ENCODE measurements around the gene SLC7A5. TPM values are rescaled to one million over a fixed set of nuclear protein-coding genes. Genes with fewer than 3 reads are reported as not detected.
"Not testable (repeated sequence)": the region's sequence is repeated elsewhere in the genome, so short reads cannot be mapped to it uniquely, and the experiment has no call there.

SLC7A5 gene
- total RNA-seq, 1 donor from 2014 or later: 42.2 TPM

DNA sequence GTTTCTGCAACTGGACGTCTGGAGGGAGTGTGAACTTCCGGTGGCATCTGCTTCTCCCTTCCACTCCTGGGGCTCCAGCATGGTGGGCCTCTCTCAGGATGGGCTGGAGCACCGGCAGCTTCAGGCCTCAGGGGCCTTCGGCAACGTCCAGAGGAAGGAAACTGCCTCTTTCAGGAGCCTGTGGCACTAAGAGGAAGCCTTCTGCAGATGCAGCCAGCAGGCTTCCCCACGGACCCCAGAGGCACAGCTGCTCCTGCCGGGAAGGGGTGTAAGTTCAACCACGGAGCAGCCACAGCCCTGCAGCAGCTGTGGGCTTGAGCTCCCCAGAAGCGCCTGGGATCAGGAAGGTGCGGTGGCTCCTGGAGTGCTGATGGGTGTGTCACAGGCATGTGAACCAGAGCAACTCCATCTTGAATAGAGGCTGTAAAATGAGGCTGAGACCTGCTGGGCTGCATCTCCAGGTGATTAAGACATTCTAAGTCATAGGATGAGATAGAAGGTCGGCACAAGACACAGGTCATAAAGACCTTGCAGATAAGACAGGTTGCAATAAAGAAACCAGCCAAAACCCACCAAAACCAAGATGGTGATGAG, 52.7 kb downstream of the SLC7A5 start:
- Mint-ChIP-seq H3K27me3 (peaks cover 10% of the 10 kb centered on the region), H3K27ac (no peak overlapping the region), H3K9me3 (ENCODE audit: low read depth) (peaks cover 6% of the 10 kb centered on the region), H3K36me3 (ENCODE audit: insufficient read depth) (no peaks in the 10 kb centered on the region), H3K4me3 (ENCODE audit: low read depth) (no peak overlapping the region), H3K4me1 (ENCODE audit: low read depth) (peaks cover 5% of the 10 kb centered on the region)
- TF ChIP-seq, protein P1, sequence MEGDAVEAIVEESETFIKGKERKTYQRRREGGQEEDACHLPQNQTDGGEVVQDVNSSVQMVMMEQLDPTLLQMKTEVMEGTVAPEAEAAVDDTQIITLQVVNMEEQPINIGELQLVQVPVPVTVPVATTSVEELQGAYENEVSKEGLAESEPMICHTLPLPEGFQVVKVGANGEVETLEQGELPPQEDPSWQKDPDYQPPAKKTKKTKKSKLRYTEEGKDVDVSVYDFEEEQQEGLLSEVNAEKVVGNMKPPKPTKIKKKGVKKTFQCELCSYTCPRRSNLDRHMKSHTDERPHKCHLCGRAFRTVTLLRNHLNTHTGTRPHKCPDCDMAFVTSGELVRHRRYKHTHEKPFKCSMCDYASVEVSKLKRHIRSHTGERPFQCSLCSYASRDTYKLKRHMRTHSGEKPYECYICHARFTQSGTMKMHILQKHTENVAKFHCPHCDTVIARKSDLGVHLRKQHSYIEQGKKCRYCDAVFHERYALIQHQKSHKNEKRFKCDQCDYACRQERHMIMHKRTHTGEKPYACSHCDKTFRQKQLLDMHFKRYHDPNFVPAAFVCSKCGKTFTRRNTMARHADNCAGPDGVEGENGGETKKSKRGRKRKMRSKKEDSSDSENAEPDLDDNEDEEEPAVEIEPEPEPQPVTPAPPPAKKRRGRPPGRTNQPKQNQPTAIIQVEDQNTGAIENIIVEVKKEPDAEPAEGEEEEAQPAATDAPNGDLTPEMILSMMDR (IDR thresholded peaks at IDR 0.05; ENCODE audit: unreplicated experiment): no peak
- DNase-seq (ENCODE audit: low spot score, unreplicated experiment): no peak

GRCh38 chr16:87815567-87815966, 53.7 kb downstream of the SLC7A5 start:
- DNase-seq (ENCODE audit: low spot score, unreplicated experiment): no peak
- Mint-ChIP-seq H3K27ac (no peak overlapping the region), H3K27me3 (peaks cover 14% of the 10 kb centered on the region), H3K4me3 (ENCODE audit: low read depth) (no peak overlapping the region), H3K4me1 (ENCODE audit: low read depth) (peaks cover 8% of the 10 kb centered on the region), H3K9me3 (ENCODE audit: low read depth) (peaks cover 6% of the 10 kb centered on the region), H3K36me3 (ENCODE audit: insufficient read depth) (no peaks in the 10 kb centered on the region)
- TF ChIP-seq, protein P1 (IDR thresholded peaks at IDR 0.05; ENCODE audit: unreplicated experiment): no peak

- H3K9me3 Mint-ChIP-seq (ENCODE audit: low read depth): peaks cover 2% of the 10 kb centered on the region
- no peak overlapping the region for H3K27ac Mint-ChIP-seq
- TF ChIP-seq, protein P1 (IDR thresholded peaks at IDR 0.05; ENCODE audit: unreplicated experiment): no peak
- no peaks in the 10 kb centered on the region for H3K36me3 Mint-ChIP-seq (ENCODE audit: insufficient read depth)
- H3K4me1 Mint-ChIP-seq (ENCODE audit: low read depth): peaks cover 10% of the 10 kb centered on the region
- H3K4me3 Mint-ChIP-seq (ENCODE audit: low read depth): no peak overlapping the region
- DNase-seq (ENCODE audit: low spot score, unreplicated experiment): no peak
- H3K27me3 Mint-ChIP-seq: peaks cover 25% of the 10 kb centered on the region
Observed at GRCh38 chr16:87812200-87812656, 57.1 kb downstream of the SLC7A5 start.

DNA sequence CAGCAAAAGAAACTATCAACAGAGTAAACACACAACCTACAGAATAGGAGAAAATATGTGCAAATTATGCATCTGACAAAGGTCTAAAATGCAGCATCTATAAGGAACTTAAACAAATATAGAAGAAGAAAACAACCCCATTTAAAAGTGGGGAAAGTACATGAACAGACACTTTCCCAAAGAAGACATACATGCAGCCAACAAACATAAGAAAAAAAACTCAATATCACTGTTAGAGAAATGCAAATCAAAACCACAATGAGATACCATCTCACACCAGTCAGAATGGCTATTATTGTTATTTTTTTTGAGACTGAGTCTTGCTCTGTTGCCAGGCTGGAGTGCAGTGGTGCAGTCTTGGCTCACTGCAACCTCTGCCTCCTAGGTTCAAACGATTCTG, 57.9 kb downstream of the SLC7A5 start:
- not testable (repeated sequence) for H3K9me3 Mint-ChIP-seq (ENCODE audit: low read depth); H3K4me3 Mint-ChIP-seq (ENCODE audit: low read depth); H3K36me3 Mint-ChIP-seq (ENCODE audit: insufficient read depth); DNase-seq (ENCODE audit: low spot score, unreplicated experiment); H3K27ac Mint-ChIP-seq
- Mint-ChIP-seq H3K27me3 (peaks cover 29% of the 10 kb centered on the region), H3K4me1 (ENCODE audit: low read depth) (peaks cover 14% of the 10 kb centered on the region)

DNA sequence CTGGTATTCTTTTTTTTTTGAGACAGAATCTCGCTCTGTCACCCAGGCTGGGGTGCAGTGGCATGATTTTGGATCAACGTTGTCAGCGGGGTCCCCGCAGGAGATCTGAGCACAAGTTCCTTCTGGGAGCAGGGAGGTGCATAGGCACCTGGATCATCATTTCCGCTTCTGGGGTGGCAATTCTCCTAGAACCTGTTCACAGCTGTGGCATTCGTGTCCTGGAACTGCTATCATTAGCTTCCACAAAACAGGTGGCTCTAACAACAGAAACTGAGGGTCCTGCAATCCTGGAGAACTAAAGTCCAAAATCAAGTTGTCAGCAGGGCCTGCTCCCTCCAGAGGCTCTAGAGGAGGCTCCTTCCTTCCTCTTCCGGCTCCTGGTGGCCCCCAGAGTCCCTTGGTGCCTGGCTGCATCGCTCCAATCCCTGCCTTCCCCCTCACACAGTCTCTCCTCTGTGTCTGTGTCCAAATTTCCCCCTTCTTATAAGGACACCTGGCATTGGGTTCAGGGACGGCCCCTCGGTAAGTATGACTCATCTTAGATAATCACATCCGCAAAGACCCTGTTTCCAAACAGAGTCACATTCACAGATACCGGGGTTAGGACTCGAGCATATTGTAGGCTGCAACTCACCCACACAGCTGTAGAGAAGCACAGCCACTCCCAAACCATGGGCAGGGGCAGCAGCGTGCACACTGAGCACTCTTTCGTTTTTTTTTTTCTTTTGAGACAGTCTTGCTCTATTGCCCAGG, 60.0 kb downstream of the SLC7A5 start:
- Mint-ChIP-seq H3K27me3 (peaks cover 29% of the 10 kb centered on the region), H3K27ac (no peak overlapping the region), H3K36me3 (ENCODE audit: insufficient read depth) (no peaks in the 10 kb centered on the region), H3K9me3 (ENCODE audit: low read depth) (no peaks in the 10 kb centered on the region), H3K4me1 (ENCODE audit: low read depth) (peaks cover 15% of the 10 kb centered on the region), H3K4me3 (ENCODE audit: low read depth) (no peak overlapping the region)
- no peak for DNase-seq (ENCODE audit: low spot score, unreplicated experiment)
- TF ChIP-seq, protein P1 (IDR thresholded peaks at IDR 0.05; ENCODE audit: unreplicated experiment): no peak

Data from progenitor cell of endocrine pancreas (in vitro differentiated cells).